Esophagus squamous epithelium (tissue), 4 donors: ENCODE measurements around the gene FAM83F.

ENCODE experiments used
- POLR2A ChIP-seq, 4 donors: fragments of 450-650 bp; IDR thresholded peaks; one replicate each; pipeline ENCODE4 v1.6.1; 2017; ENCODE audit warnings: antibody characterized with exemption in 4 of 4, mild to moderate bottlenecking in 4 of 4, moderate library complexity in 3 of 4
- TF ChIP-seq, protein P1 (sequence below), 6 experiments: fragments of 450-650 bp in 4 of 6; fragments of 200-600 bp in 2 of 6; sonication (generic) in 2 of 6; IDR thresholded peaks; one replicate each; pipeline ENCODE4 v1.5.1; 2016 to 2019; ENCODE audit warnings: antibody characterized with exemption in 6 of 6, mild to moderate bottlenecking in 4 of 6, moderate library complexity in 4 of 6

GRCh38 chr22:40044102-40044869, 49.5 kb downstream of the FAM83F start:
- TF ChIP-seq POLR2A (IDR thresholded peaks at IDR 0.05): peak in 3 of 4 donors; percentile 40 to 78 (median 73)
- TF ChIP-seq, protein P1, sequence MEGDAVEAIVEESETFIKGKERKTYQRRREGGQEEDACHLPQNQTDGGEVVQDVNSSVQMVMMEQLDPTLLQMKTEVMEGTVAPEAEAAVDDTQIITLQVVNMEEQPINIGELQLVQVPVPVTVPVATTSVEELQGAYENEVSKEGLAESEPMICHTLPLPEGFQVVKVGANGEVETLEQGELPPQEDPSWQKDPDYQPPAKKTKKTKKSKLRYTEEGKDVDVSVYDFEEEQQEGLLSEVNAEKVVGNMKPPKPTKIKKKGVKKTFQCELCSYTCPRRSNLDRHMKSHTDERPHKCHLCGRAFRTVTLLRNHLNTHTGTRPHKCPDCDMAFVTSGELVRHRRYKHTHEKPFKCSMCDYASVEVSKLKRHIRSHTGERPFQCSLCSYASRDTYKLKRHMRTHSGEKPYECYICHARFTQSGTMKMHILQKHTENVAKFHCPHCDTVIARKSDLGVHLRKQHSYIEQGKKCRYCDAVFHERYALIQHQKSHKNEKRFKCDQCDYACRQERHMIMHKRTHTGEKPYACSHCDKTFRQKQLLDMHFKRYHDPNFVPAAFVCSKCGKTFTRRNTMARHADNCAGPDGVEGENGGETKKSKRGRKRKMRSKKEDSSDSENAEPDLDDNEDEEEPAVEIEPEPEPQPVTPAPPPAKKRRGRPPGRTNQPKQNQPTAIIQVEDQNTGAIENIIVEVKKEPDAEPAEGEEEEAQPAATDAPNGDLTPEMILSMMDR (IDR thresholded peaks at IDR 0.05): peak in 1 of 6 experiments; percentile 5
